Kidney (tissue), 14 donors: ENCODE data around the gene IQSEC1. TPM values are rescaled to one million over a fixed set of nuclear protein-coding genes. Genes with fewer than 3 reads are reported as not detected.

Source experiments
- DNase-seq, 5 donors: peaks; one replicate each; pipeline ENCODE4 v3.0.0-alpha.2; 2013 to 2020
- FAIRE-seq: peaks from 2 replicates; lab custom pipeline; 2012; peaks lifted over from hg19 to GRCh38; lab: Jason Lieb, UNC
- H3K27ac ChIP-seq, 2 donors: one replicate each; pipeline ENCODE4 v1.7.0; 2013; ENCODE audit warnings: low read depth in 2 of 2, low read length in 2 of 2, inconsistent platforms in 1 of 2
- H3K27me3 ChIP-seq: one replicate; pipeline ENCODE4 v1.7.1; 2013; ENCODE audit warnings: low read length, inconsistent platforms; ENCODE audit not compliant: control insufficient read depth, insufficient read depth
- H3K36me3 ChIP-seq, 3 donors: one replicate each; pipeline versions ENCODE4 v1.7.0 to v1.7.1; 2013; ENCODE audit warnings: low read length in 3 of 3, control low read depth in 1 of 3, inconsistent platforms in 1 of 3; ENCODE audit not compliant: insufficient read depth in 3 of 3, control insufficient read depth in 2 of 3
- H3K4me1 ChIP-seq, 3 donors: one replicate each; pipeline versions ENCODE4 v1.7.0 to v1.7.1; 2013; ENCODE audit warnings: low read length in 3 of 3, inconsistent platforms in 1 of 3, low read depth in 1 of 3; ENCODE audit not compliant: control insufficient read depth in 2 of 3, insufficient read depth in 2 of 3
- H3K4me3 ChIP-seq, 3 donors: one replicate each; pipeline versions ENCODE4 v1.7.0 to v1.8.1; 2013; ENCODE audit warnings: low read length in 3 of 3, control low read depth in 1 of 3, inconsistent platforms in 1 of 3
- H3K9ac ChIP-seq, 3 donors: one replicate each; pipeline versions ENCODE4 v1.7.0 to v1.7.1; 2013; ENCODE audit warnings: low read length in 3 of 3, control low read depth in 1 of 3, inconsistent platforms in 1 of 3
- H3K9me3 ChIP-seq, 3 donors: one replicate each; pipeline versions ENCODE4 v1.7.0 to v1.7.1; 2013; ENCODE audit warnings: low read length in 3 of 3, control low read depth in 1 of 3, inconsistent platforms in 1 of 3; ENCODE audit not compliant: control insufficient read depth in 2 of 3, insufficient read depth in 1 of 3
- intact Hi-C: fragments of 100-400 bp; cut with DNase I; formaldehyde crosslinking; loops from one replicate; pipeline ENCODE4 v1.11.1; 2022
- polyA plus RNA-seq: library from polyadenylated mRNA; stranded (reverse); fragments of 350-450 nt; fragmentation: Illumina TruSeq; extraction: RNeasy Lipid Tissue Mini Kit (QIAGEN cat#74804); gene quantifications from one replicate; pipeline ENCODE4 v1.2.3, GENCODE V29; 2014; ENCODE audit warnings: low read depth, low replicate concordance; ENCODE audit not compliant: insufficient read depth
- total RNA-seq: library from RNA; stranded (reverse); fragmentation: NEBNext Ultra II Directional; extraction: Animal tissue kit (Norgen Biotek cat#: 25700); gene quantifications from one replicate; pipeline ENCODE4 v1.2.1, GENCODE V29; 2021
- TF ChIP-seq, protein P1 (sequence below): IDR thresholded peaks from 3 replicates; pipeline ENCODE4 v1.5.1; 2012; ENCODE audit warnings: mild to moderate bottlenecking, moderate library complexity, borderline replicate concordance; ENCODE audit not compliant: insufficient read depth; ENCODE audit errors: extremely low read depth
- donor health status: control.
- donor health status: control.
- donor health status: control.
- donor health status: control.
- donor health status: control.
- donor health status: DM: yes; HTN: yes; CAD: no.
- donor health status: Normal renal cell carcinoma (clear cell type).

The IQSEC1 gene
- total and polyA plus RNA-seq, 2 donors from 2014 or later: 15.1 to 45.7 TPM

DNA sequence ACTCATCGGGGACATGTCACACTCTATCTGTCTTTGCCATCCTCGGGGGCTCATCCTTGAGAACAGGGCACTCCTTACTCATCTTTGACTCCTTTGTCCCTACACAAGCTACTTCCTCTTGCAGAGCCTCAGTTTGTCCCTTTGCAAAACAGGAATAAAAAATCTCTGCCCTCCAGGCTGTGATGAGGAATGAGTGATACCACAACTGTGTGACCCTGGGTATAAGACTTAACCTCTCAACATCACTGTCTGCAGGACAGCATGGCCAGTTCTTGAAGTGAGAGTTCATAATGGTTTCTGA lies 48.5 kb downstream of the IQSEC1 start:
- TF ChIP-seq, protein P1, sequence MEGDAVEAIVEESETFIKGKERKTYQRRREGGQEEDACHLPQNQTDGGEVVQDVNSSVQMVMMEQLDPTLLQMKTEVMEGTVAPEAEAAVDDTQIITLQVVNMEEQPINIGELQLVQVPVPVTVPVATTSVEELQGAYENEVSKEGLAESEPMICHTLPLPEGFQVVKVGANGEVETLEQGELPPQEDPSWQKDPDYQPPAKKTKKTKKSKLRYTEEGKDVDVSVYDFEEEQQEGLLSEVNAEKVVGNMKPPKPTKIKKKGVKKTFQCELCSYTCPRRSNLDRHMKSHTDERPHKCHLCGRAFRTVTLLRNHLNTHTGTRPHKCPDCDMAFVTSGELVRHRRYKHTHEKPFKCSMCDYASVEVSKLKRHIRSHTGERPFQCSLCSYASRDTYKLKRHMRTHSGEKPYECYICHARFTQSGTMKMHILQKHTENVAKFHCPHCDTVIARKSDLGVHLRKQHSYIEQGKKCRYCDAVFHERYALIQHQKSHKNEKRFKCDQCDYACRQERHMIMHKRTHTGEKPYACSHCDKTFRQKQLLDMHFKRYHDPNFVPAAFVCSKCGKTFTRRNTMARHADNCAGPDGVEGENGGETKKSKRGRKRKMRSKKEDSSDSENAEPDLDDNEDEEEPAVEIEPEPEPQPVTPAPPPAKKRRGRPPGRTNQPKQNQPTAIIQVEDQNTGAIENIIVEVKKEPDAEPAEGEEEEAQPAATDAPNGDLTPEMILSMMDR: no peak
- intact Hi-C loops: no loop called here

DNA sequence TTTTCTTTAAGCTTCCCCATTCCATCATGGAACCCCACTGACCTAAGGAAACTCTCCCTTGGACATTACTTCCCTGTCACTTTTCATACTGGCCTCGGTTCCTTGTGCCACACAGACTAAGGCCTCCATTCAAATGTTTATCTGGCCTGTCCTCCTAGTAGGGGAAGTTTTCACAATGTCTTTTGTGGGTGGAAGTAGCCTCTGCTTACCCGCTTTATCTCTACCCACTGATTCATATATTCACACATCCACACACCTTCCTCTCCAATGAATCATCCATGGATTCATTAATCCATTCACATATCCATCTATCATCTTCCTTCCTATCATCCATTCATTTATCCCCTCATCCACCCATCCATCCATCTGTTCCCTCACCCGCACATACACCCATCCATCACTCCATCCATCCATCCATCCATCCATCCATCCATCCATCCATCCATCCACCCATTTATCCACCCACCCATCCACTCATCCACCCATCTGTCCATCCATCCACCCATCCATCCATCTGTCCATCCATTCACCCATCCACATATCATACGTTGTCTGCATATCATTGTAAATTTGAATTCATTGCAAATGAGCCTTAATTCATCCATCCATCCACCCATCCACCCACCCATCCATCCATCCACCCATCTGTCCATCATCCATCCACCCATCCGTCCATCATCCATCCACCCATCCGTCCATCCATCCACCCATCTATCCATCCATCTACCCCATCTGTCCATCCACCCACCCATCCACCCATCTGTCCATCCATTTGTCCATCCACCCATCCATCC lies 49.1 kb downstream of the IQSEC1 start:
- no peak for DNase-seq
- Histone ChIP-seq H3K9me3 (no peaks in the 10 kb centered on the region), H3K4me1 (peaks cover 0 to 5% (median 0%) of the 10 kb centered on the region in 3 donors), H3K4me3 (no peak overlapping the region), H3K27ac (no peak overlapping the region), H3K36me3 (no peaks in the 10 kb centered on the region), H3K27me3 (no peaks in the 10 kb centered on the region), H3K9ac (no peak overlapping the region)
- no peak for FAIRE-seq
- TF ChIP-seq, protein P1: no peak
- intact Hi-C loops: no loop called here

More for the DNA sequence above, 48.5 kb downstream of the IQSEC1 start:
- FAIRE-seq: no peak
- H3K9me3 ChIP-seq: no peaks in the 10 kb centered on the region
- no peak overlapping the region for H3K9ac ChIP-seq
- H3K4me3 ChIP-seq: no peak overlapping the region
- H3K27me3 ChIP-seq: no peaks in the 10 kb centered on the region
- no peak for DNase-seq
- H3K36me3 ChIP-seq: no peaks in the 10 kb centered on the region
- no peak overlapping the region for H3K27ac ChIP-seq
- H3K4me1 ChIP-seq: peaks cover 0 to 5% (median 0%) of the 10 kb centered on the region in 3 donors

DNA sequence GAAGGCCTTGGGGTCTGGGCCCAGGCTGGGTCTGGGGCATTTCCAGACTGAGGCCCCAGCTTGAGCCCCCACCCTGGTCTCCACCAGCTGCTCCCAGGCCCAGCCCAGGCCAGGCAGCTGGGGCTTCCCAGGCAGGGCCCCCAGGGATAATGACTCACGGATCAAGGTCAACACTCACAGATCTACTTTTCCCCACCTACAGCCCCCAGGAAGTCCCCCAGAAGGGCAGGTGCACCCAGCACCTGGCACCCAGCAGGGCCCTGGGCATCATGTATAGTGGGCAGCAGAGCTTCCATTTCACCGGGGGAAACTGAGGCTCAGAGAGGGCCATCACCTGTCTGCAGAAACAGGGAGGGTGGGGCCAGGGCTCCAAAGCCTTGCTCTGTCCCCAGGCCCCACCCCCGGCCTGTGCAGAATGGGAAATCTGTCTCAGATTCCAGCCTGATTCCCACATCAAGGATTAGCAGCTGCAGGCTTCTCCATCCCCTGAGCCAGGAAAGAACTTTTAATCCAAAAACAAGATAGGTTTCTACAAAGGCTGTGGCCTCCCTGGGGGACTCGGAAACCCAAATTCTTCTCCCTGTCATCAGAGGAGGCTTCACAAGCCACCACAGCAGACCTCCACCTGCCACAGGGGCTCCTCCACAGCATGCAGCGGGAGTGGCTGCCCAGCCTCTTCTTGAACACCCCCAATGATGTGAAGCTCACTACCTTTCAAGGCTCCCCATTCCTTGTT lies 49.8 kb downstream of the IQSEC1 start:
- TF ChIP-seq, protein P1: no peak
- Histone ChIP-seq H3K27me3 (no peaks in the 10 kb centered on the region), H3K36me3 (no peaks in the 10 kb centered on the region), H3K9ac (no peak overlapping the region), H3K27ac (no peak overlapping the region), H3K4me1 (peaks cover 0 to 5% (median 0%) of the 10 kb centered on the region in 3 donors), H3K4me3 (no peak overlapping the region), H3K9me3 (no peaks in the 10 kb centered on the region)
- FAIRE-seq (no peak), DNase-seq (peak in 1 of 5 donors; percentile 48)
- intact Hi-C loops: no loop called here
